D721Med (cell line): ENCODE measurements around the gene UMAD1.

Source experiments
- DNase-seq: peaks from one replicate; pipeline ENCODE4 v3.0.0; 2011; ENCODE audit warnings: low spot score; ENCODE audit not compliant: insufficient read length
- FAIRE-seq: peaks from 2 replicates; lab custom pipeline; 2011; peaks lifted over from hg19 to GRCh38; lab: Jason Lieb, UNC
- CTCF ChIP-seq: IDR thresholded peaks from 2 replicates; pipeline ENCODE4 v1.5.1; 2012; ENCODE audit warnings: mild to moderate bottlenecking, control low read depth; ENCODE audit not compliant: insufficient read depth; ENCODE audit errors: missing control alignments

Gene UMAD1

GRCh38 chr7:7914547-7914946 is 274.0 kb downstream of the UMAD1 start:
- FAIRE-seq, result no peak
- DNase-seq, result no peak
- no peak for TF ChIP-seq CTCF

GRCh38 chr7:7916064-7916463 is 275.5 kb downstream of the UMAD1 start:
- FAIRE-seq (no peak), DNase-seq (no peak)
- TF ChIP-seq CTCF, result no peak

- no peak for TF ChIP-seq CTCF
- no peak for FAIRE-seq
- DNase-seq, result no peak
Measured at GRCh38 chr7:7917593-7917992, 277.0 kb downstream of the UMAD1 start.

- no peak for TF ChIP-seq CTCF
- DNase-seq (no peak), FAIRE-seq (no peak)
Measured at GRCh38 chr7:7918736-7919448, 278.3 kb downstream of the UMAD1 start.

- TF ChIP-seq CTCF, result no peak
- no peak for DNase-seq
- no peak for FAIRE-seq
Measured at GRCh38 chr7:7919449-7919945, 278.9 kb downstream of the UMAD1 start.

GRCh38 chr7:7920056-7920455 is 279.5 kb downstream of the UMAD1 start:
- FAIRE-seq (no peak), DNase-seq (no peak)
- TF ChIP-seq CTCF, result no peak

GRCh38 chr7:7920481-7920880 is 279.9 kb downstream of the UMAD1 start:
- TF ChIP-seq CTCF, result no peak
- DNase-seq, result no peak
- no peak for FAIRE-seq
